ENCODE measurements around the gene RGS8.

DNA sequence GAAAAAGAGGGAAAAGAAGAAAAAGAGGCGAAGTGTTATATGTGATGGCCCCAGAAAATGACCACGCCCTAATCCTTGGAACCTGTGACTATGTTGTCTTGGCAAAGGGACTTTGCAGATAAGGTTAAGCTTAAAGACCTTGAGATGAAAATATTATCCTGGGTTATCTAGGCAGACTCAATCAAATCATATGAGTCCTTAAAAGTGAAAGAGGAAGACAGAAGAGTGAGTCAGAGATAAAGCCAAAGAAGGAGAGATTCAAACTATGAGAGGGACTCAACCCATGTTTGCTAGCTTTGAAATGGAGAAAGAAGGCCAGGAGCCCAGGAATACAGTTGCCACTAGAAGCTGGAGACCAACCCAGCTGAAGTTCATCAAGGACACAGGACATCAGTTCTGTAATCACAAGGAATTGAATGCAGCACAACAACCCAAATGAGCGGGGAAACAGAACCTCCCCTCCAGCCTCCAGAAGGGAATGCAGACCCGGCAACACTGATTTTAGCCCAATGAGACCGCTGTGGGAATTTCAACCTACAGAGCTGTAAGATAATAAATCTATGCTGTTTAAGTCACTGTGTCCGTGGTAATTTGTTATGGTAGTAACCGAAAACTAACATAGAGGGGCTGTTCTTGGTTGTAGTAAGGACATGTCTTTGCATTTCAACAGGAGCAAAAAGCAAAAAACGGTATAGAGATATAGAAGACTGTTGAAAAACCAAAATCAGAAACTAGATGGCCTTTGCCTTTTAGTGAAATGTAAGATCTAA is 4.2 kb upstream of the RGS8 start:
- TF ChIP-seq, protein P1, sequence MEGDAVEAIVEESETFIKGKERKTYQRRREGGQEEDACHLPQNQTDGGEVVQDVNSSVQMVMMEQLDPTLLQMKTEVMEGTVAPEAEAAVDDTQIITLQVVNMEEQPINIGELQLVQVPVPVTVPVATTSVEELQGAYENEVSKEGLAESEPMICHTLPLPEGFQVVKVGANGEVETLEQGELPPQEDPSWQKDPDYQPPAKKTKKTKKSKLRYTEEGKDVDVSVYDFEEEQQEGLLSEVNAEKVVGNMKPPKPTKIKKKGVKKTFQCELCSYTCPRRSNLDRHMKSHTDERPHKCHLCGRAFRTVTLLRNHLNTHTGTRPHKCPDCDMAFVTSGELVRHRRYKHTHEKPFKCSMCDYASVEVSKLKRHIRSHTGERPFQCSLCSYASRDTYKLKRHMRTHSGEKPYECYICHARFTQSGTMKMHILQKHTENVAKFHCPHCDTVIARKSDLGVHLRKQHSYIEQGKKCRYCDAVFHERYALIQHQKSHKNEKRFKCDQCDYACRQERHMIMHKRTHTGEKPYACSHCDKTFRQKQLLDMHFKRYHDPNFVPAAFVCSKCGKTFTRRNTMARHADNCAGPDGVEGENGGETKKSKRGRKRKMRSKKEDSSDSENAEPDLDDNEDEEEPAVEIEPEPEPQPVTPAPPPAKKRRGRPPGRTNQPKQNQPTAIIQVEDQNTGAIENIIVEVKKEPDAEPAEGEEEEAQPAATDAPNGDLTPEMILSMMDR (IDR thresholded peaks at IDR 0.05), result no peak
- TF ChIP-seq POLR2A (IDR thresholded peaks at IDR 0.05), result no peak
